ENCODE results near the gene RAVER1.

DNA sequence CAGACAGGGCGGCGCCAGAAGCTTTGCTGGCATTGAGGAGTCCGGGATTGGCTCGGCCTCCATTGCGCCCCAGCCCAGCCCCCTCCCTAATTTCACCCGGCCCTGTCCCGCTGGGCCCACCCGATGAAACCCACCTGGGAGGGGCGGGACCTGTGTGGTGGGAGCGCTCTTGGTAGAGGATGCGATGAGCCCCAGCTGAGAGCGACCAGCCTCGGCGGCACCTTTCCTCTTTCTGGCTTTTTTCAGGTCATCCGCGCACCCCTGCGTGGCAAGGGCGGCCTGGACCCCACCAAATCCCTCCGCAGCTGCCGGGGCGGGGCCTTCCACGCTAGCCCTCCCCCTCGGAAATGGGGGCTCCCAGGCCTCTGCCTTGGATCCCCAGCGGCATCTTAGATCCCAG, 23.9 kb downstream of the RAVER1 start, which contains the start of gene ZGLP1:
- TF ChIP-seq POLR2A (IDR thresholded peaks at IDR 0.05) = no peak
- TF ChIP-seq, protein P1, sequence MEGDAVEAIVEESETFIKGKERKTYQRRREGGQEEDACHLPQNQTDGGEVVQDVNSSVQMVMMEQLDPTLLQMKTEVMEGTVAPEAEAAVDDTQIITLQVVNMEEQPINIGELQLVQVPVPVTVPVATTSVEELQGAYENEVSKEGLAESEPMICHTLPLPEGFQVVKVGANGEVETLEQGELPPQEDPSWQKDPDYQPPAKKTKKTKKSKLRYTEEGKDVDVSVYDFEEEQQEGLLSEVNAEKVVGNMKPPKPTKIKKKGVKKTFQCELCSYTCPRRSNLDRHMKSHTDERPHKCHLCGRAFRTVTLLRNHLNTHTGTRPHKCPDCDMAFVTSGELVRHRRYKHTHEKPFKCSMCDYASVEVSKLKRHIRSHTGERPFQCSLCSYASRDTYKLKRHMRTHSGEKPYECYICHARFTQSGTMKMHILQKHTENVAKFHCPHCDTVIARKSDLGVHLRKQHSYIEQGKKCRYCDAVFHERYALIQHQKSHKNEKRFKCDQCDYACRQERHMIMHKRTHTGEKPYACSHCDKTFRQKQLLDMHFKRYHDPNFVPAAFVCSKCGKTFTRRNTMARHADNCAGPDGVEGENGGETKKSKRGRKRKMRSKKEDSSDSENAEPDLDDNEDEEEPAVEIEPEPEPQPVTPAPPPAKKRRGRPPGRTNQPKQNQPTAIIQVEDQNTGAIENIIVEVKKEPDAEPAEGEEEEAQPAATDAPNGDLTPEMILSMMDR (IDR thresholded peaks at IDR 0.05) = no peak
- TF ChIP-seq POLR2AphosphoS5 (IDR thresholded peaks at IDR 0.05) = no peak
- no peak for TF ChIP-seq EP300 (IDR thresholded peaks at IDR 0.05)

Measured in stomach (tissue), 4 donors.